PFSK-1 (cell line): Measurements from ENCODE around the gene FOXB1.

Source experiments
- SIN3A ChIP-seq: IDR thresholded peaks from 2 replicates; pipeline ENCODE4 v1.6.1; 2012; ENCODE audit warnings: mild to moderate bottlenecking, low read length, moderate library complexity, borderline replicate concordance; ENCODE audit not compliant: insufficient read depth
- TF ChIP-seq, protein P1 (sequence below), 2 experiments: IDR thresholded peaks; 2 replicates each; pipeline versions ENCODE4 v1.6.1 to v1.8.0; 2011 to 2012; ENCODE audit warnings: low read depth in 2 of 2, low read length in 2 of 2, control low read depth in 1 of 2, inconsistent platforms in 1 of 2, mild to moderate bottlenecking in 1 of 2, moderate library complexity in 1 of 2; ENCODE audit not compliant: insufficient read depth in 1 of 2

DNA sequence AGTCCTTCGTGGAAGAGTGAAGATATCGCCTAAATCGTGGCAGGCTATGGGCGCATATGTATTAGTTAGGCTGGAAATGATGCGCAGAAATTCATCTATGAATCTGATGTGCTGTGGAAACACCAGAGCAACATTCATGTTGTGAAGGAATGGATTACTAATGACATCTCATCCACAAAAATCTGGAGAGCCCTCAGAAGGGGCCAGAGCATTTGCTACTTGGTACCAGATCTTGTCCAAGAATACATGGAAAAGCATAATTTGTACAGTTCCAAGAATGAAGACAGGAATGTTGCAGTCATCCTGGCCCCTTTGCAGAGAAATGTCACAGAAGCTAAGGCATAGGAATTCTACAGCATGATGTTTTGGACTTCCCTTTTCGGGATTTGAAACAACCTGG is 38.4 kb upstream of the FOXB1 start:
- no peak for TF ChIP-seq SIN3A
- TF ChIP-seq, protein P1, sequence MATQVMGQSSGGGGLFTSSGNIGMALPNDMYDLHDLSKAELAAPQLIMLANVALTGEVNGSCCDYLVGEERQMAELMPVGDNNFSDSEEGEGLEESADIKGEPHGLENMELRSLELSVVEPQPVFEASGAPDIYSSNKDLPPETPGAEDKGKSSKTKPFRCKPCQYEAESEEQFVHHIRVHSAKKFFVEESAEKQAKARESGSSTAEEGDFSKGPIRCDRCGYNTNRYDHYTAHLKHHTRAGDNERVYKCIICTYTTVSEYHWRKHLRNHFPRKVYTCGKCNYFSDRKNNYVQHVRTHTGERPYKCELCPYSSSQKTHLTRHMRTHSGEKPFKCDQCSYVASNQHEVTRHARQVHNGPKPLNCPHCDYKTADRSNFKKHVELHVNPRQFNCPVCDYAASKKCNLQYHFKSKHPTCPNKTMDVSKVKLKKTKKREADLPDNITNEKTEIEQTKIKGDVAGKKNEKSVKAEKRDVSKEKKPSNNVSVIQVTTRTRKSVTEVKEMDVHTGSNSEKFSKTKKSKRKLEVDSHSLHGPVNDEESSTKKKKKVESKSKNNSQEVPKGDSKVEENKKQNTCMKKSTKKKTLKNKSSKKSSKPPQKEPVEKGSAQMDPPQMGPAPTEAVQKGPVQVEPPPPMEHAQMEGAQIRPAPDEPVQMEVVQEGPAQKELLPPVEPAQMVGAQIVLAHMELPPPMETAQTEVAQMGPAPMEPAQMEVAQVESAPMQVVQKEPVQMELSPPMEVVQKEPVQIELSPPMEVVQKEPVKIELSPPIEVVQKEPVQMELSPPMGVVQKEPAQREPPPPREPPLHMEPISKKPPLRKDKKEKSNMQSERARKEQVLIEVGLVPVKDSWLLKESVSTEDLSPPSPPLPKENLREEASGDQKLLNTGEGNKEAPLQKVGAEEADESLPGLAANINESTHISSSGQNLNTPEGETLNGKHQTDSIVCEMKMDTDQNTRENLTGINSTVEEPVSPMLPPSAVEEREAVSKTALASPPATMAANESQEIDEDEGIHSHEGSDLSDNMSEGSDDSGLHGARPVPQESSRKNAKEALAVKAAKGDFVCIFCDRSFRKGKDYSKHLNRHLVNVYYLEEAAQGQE (IDR thresholded peaks at IDR 0.05; ENCODE audit: insufficient read depth in 1 of 2, low read depth in 2 of 2, low read length in 2 of 2): no peak
